Loucy (cell line): ENCODE measurements around the gene HPSE2.

Source experiments
- H2AFZ ChIP-seq: fragments of 200-600 bp; sonication (generic); 2 replicates; pipeline ENCODE4 v1.6.0; 2016; ENCODE audit warnings: antibody characterized with exemption, mild to moderate bottlenecking, low read length, moderate library complexity
- H3F3A ChIP-seq: fragments of 200-600 bp; 2 replicates; pipeline ENCODE4 v1.6.0; 2016; ENCODE audit warnings: antibody characterized with exemption, low read depth, mild to moderate bottlenecking
- H3K27me3 ChIP-seq: fragments of 200-600 bp; sonication (generic); 2 replicates; pipeline ENCODE4 v1.6.1; 2014; ENCODE audit warnings: low read length, mild to moderate bottlenecking; ENCODE audit not compliant: insufficient read depth, poor library complexity, severe bottlenecking
- H3K36me3 ChIP-seq: fragments of 200-600 bp; sonication (generic); 2 replicates; pipeline ENCODE4 v1.6.1; 2016; ENCODE audit warnings: low read length; ENCODE audit not compliant: insufficient read depth
- H3K4me1 ChIP-seq: fragments of 200-600 bp; sonication (generic); 2 replicates; pipeline ENCODE4 v1.5.1; 2014; ENCODE audit warnings: low read length, mild to moderate bottlenecking; ENCODE audit not compliant: insufficient read depth, poor library complexity, severe bottlenecking
- H3K4me2 ChIP-seq: fragments of 200-600 bp; sonication (generic); 2 replicates; pipeline ENCODE4 v1.6.0; 2014; ENCODE audit warnings: antibody characterized with exemption, low read length, low read depth, mild to moderate bottlenecking; ENCODE audit not compliant: poor library complexity, severe bottlenecking
- H3K4me3 ChIP-seq: fragments of 200-600 bp; sonication (generic); 2 replicates; pipeline ENCODE4 v1.5.1; 2014; ENCODE audit warnings: low read length, mild to moderate bottlenecking, mixed read lengths; ENCODE audit not compliant: poor library complexity, severe bottlenecking
- H3K79me2 ChIP-seq: fragments of 200-600 bp; sonication (generic); 2 replicates; pipeline ENCODE4 v1.6.1; 2014; ENCODE audit warnings: low read length; ENCODE audit not compliant: insufficient read depth
- H3K9ac ChIP-seq: fragments of 200-600 bp; sonication (generic); 2 replicates; pipeline ENCODE4 v1.6.0; 2014; ENCODE audit warnings: mild to moderate bottlenecking, low read depth, low read length, moderate library complexity; ENCODE audit not compliant: poor library complexity, severe bottlenecking
- H3K9me2 ChIP-seq: fragments of 200-600 bp; sonication (generic); replicated peaks from 2 replicates; pipeline ENCODE4 v1.6.1; 2016; ENCODE audit warnings: low read depth, low read length, mixed read lengths
- H3K9me3 ChIP-seq: fragments of 200-600 bp; sonication (generic); 2 replicates; pipeline ENCODE4 v1.6.1; 2014; ENCODE audit warnings: mild to moderate bottlenecking, antibody characterized with exemption, low read length, low read depth; ENCODE audit not compliant: insufficient read depth
- H4K20me1 ChIP-seq: fragments of 200-600 bp; sonication (generic); 2 replicates; pipeline ENCODE4 v1.6.0; 2014; ENCODE audit warnings: antibody characterized with exemption, low read length, mild to moderate bottlenecking; ENCODE audit not compliant: insufficient read depth, poor library complexity, severe bottlenecking
- EZH2phosphoT487 ChIP-seq: fragments of 200-600 bp; IDR thresholded peaks from 2 replicates; pipeline ENCODE4 v1.6.1; 2018; ENCODE audit warnings: antibody characterized with exemption, mild to moderate bottlenecking, moderate library complexity, borderline replicate concordance
- TF ChIP-seq, protein P1 (sequence below): fragments of 200-600 bp; sonication (generic); conservative IDR thresholded peaks from 2 replicates; pipeline ENCODE4 v1.5.1; 2014; ENCODE audit warnings: mild to moderate bottlenecking, antibody characterized with exemption, low read length

Gene HPSE2

DNA sequence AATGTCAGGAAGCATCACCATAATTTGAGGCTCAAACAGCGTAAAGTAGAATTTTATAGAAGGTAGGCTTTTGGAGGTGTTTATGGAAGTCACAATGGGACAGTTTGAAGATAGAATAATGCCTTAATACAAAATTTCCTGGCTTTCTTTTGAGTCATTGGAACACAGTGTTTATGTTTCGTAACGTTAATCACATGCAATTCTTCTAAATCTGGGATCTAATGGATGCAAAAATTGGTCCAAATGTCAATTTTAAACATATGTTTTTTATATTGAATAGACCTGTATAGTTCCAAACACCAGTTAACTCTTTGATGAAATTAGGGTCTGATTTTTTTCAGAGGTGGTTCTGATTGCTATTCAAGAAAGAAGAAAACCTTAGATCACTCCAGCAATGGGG is 702.4 kb downstream of the HPSE2 start:
- Histone ChIP-seq H3K4me1 (no peaks in the 10 kb centered on the region), H4K20me1 (no peaks in the 10 kb centered on the region), H3K9me2 (no peaks in the 10 kb centered on the region), H3K4me3 (no peak overlapping the region), H3K9me3 (no peaks in the 10 kb centered on the region), H3F3A (no peaks in the 10 kb centered on the region), H3K27me3 (no peaks in the 10 kb centered on the region), H2AFZ (no peak overlapping the region), H3K79me2 (no peaks in the 10 kb centered on the region), H3K4me2 (no peak overlapping the region), H3K36me3 (no peaks in the 10 kb centered on the region), H3K9ac (no peak overlapping the region)
- TF ChIP-seq, protein P1, sequence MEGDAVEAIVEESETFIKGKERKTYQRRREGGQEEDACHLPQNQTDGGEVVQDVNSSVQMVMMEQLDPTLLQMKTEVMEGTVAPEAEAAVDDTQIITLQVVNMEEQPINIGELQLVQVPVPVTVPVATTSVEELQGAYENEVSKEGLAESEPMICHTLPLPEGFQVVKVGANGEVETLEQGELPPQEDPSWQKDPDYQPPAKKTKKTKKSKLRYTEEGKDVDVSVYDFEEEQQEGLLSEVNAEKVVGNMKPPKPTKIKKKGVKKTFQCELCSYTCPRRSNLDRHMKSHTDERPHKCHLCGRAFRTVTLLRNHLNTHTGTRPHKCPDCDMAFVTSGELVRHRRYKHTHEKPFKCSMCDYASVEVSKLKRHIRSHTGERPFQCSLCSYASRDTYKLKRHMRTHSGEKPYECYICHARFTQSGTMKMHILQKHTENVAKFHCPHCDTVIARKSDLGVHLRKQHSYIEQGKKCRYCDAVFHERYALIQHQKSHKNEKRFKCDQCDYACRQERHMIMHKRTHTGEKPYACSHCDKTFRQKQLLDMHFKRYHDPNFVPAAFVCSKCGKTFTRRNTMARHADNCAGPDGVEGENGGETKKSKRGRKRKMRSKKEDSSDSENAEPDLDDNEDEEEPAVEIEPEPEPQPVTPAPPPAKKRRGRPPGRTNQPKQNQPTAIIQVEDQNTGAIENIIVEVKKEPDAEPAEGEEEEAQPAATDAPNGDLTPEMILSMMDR = no peak
- no peak for TF ChIP-seq EZH2phosphoT487

DNA sequence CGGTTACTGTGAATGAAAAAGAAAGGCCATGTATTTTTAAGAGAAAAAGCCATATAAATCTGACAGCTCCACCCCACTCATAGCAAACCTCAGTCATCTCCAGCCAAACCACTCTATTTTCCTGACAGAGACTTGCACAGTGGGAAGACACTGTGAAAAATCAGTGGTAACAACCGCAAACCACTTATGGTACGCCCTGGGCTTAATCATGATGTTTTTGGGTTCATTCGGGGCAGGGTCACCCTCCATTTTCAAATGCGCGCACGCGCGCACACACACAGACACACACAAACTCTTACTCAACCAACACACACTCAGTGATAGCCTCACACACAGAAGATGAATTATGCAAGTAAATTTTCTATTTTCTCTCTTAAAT is 706.9 kb downstream of the HPSE2 start:
- no peak overlapping the region for H3K4me3 ChIP-seq
- H3K27me3 ChIP-seq = no peaks in the 10 kb centered on the region
- TF ChIP-seq, protein P1 = no peak
- TF ChIP-seq EZH2phosphoT487 = no peak
- H3K36me3 ChIP-seq = no peaks in the 10 kb centered on the region
- no peak overlapping the region for H2AFZ ChIP-seq
- no peaks in the 10 kb centered on the region for H3K9me3 ChIP-seq
- no peaks in the 10 kb centered on the region for H3K79me2 ChIP-seq
- H3K9me2 ChIP-seq = no peaks in the 10 kb centered on the region
- no peak overlapping the region for H3K9ac ChIP-seq
- no peaks in the 10 kb centered on the region for H3K4me1 ChIP-seq
- no peak overlapping the region for H3K4me2 ChIP-seq
- no peaks in the 10 kb centered on the region for H4K20me1 ChIP-seq
- no peaks in the 10 kb centered on the region for H3F3A ChIP-seq

DNA sequence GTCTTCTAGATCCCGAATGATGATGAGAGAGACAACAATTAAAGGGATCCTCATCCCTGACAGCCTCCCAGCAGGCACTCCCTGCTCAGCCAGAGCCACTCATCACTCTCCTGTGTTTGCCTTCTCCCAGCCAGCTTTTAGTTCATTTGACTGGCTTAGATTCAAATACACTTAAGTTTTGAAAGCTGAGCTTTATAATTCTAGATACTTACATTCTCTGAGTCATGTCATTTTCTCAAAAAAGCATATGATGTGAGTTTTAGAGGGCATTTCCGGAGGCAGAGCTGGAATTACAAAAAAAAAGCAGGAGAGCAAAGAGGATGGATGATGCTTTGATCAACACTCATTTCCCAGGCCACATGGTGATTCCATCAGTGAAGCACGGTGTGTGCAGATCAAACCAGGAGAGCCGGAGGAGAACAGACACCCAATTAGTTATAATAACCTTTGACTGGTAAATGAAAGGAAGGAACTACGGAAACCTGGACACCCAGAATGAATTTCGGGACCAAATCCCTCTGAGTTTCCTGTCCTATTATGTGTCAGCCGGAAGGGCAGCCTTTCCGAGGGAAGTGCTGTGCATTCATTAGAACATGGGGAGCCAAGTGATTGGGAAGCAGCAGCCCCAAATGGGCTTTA is 707.4 kb downstream of the HPSE2 start:
- H3K4me2 ChIP-seq = no peak overlapping the region
- no peaks in the 10 kb centered on the region for H3K4me1 ChIP-seq
- no peaks in the 10 kb centered on the region for H3K79me2 ChIP-seq
- H4K20me1 ChIP-seq = no peaks in the 10 kb centered on the region
- no peaks in the 10 kb centered on the region for H3K9me2 ChIP-seq
- no peaks in the 10 kb centered on the region for H3K9me3 ChIP-seq
- no peaks in the 10 kb centered on the region for H3F3A ChIP-seq
- no peaks in the 10 kb centered on the region for H3K27me3 ChIP-seq
- H3K36me3 ChIP-seq = no peaks in the 10 kb centered on the region
- H3K9ac ChIP-seq = no peak overlapping the region
- TF ChIP-seq, protein P1 = no peak
- TF ChIP-seq EZH2phosphoT487 = no peak
- H3K4me3 ChIP-seq = no peak overlapping the region
- no peak overlapping the region for H2AFZ ChIP-seq
